GM18511 (cell line): ENCODE measurements around the gene AHI1.
"Not testable (repeated sequence)": the region's sequence is repeated elsewhere in the genome, so short reads cannot be mapped to it uniquely, and the experiment has no call there.

Experiments
- ATAC-seq: cut with Tn5 transposase; IDR thresholded peaks from one replicate; pipeline ENCODE4 v1.9.1; 2021; ENCODE audit warnings: mild to moderate bottlenecking, moderate library complexity; ENCODE audit not compliant: unreplicated experiment

The AHI1 gene

GRCh38 chr6:135397172-135397952, 100.2 kb downstream of the AHI1 start:
- ATAC-seq = no peak

GRCh38 chr6:135395136-135395535, 102.4 kb downstream of the AHI1 start:
- ATAC-seq = no peak

DNA sequence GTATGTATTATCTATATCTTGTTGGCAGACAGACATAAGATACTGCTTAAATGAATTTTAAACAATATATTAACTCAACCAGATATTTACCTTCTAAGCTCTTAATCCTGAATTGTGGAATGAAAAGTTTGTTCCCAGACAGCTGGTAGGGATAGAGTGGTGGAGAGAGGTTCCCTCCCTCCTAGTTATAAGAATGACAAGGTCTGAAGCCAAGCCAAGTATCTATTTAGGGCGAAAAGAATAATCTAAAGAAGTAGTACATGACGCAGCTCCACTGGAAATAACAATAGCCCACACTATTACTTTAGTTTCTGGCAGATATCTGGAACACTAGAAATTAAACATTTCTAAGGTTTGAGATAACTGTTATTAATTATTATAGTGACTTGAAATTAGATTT, 104.3 kb downstream of the AHI1 start:
- ATAC-seq = no peak

- no peak for ATAC-seq
Measured at GRCh38 chr6:135390458-135390857, 107.1 kb downstream of the AHI1 start.

DNA sequence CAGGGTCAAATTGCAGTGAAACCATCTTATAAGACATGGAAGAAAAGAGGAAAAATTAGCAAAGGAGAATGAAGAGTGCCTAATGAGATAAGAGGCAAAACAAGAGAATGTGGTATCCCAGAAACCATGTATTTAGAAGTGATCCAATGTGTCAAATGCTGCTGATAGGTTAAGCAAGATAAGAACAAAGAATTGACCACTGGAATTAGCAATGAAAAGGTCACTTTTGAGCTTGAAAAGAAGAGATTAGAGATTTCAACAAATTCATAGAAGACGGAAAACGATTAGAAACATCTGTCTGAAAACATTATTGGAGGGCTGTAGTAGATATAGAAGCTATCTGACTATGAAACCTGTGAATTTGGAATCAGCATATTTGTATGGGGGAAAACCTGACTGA, 112.2 kb downstream of the AHI1 start:
- ATAC-seq = no peak

DNA sequence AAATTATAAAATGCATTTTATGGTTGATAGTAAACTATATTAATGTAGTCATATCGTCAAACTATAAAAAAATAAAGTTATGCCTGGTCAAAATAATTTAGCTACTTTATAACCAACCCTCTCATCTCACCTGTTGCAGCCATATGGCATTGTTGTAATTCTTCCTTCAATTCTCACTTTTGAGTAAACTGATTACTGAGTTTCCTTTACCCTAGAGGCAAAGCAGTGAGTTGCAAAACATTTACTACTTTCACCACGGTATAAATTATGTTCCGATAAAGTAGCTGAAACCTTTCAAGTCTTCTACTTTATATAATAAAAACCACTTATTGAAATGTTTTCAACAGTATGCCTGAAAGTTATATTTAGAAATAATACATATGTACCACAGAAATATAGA, 113.8 kb downstream of the AHI1 start:
- no peak for ATAC-seq

- ATAC-seq = no peak
Measured at GRCh38 chr6:135383301-135383700, 114.2 kb downstream of the AHI1 start.

- peak; percentile 96 for ATAC-seq
Measured at GRCh38 chr6:135382182-135382628, 115.3 kb downstream of the AHI1 start.

DNA sequence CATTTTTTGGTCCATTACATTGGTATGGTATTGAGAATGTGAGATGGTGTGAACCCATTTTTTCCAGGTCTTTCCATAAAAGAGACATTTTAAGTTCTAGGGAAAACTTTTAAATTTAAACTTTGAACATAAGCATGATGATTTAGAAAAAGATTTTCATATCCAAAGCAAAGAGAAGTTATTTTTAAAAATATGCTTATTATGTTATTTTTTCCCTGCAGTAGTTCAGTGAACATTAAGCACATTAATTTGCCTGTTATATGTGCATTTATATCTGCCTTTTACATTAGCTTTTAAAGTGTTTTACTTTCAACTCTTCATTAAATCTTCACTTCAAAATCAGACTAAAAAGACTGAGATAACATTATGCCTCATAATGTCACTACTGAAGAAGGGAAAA, 116.7 kb downstream of the AHI1 start:
- no peak for ATAC-seq

DNA sequence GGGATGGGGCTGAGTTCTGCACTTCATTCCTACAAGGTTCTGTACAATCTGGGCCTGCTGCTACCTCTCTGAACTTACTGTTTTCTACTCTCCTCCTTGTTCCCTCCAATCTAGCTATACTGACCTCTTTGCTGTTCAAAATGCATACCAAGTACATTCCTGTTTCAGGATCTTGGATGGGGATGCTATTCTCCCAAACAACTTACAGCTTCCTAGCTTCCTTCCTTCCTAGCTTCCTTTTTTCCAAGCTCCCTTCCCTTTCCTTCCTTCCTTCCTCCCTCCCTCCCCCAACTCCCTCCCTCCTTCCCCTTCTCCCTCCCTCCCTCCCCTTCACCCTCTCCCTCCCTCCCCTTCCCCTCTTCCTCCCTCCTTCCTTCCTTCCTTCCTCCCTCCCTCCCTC, 117.9 kb downstream of the AHI1 start:
- no peak for ATAC-seq

DNA sequence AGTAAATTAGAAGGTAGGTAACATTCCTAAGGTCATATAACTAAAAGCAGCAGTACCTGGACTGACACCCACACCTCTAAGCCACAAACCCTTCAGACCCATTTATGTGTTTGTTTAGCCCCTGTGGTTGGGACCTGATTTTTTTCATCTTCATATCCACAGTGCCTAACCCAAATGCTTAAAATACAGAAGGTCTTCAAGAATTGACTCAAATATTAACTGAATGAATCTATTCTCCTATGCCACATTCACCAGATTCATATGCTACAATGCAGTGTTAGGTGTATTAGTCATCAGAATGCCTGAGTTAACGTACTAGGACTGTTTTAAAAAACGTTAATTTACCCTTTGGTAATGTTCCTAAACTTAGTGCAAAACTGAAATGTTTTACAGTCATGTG, 124.8 kb downstream of the AHI1 start:
- ATAC-seq = peak; percentile 54

- ATAC-seq = not testable (repeated sequence)
Measured at GRCh38 chr6:135363622-135364021, 133.9 kb downstream of the AHI1 start.

DNA sequence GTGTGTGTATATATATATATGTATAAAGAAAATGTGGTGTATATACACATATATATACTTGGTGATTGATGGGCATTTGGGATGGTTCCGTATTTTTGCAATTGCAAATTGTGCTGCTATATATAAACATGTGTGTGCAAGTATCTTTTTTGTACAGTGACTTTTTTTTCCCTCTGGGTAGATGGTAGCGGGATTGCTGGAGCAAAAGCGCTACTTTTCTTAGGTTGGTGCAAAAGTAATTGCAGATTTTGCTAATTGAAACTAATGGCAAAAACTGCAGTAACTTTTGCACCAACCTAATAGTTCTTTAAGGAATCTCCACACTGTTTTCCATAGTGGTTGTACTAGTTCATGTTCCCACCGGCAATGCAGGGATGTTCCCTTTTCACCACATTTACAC, 135.4 kb downstream of the AHI1 start:
- no peak for ATAC-seq

DNA sequence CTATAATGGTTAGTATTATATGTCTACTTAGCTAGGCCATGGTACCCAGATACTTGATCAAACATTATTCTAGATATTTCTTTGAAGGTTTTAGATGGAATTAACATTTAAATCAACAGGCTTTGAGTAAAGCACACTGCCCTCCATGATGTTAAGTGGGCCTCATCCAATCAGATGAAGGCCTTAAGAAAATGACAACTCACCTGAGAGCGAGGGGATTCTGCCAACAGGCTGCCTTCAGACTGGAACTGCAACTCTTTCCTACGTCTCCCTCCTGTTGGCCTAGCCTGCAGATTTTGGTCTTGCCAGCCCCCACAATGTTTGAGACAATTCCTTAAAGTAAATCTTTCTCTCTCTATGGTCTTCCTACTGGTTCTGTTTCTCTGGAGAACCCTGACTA, 137.3 kb downstream of the AHI1 start:
- no peak for ATAC-seq

DNA sequence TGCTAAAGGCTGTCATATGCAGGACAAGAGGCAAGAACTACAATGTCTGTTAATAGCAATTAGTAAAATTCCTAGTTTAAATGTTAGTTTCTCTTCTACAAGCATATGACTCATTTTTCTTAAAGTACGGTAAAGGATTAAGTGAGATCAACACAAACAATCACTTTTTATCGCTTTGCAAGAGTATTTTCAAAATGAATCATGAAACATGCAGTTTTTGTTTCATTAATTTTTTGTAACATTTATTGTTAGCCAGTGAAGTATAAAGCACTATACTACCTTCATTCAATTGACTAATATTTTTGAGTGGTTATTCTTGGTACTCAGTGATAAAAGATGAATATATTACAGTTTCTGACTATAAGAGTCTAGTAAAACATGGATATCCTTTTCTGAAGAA, 138.6 kb downstream of the AHI1 start:
- ATAC-seq = no peak

DNA sequence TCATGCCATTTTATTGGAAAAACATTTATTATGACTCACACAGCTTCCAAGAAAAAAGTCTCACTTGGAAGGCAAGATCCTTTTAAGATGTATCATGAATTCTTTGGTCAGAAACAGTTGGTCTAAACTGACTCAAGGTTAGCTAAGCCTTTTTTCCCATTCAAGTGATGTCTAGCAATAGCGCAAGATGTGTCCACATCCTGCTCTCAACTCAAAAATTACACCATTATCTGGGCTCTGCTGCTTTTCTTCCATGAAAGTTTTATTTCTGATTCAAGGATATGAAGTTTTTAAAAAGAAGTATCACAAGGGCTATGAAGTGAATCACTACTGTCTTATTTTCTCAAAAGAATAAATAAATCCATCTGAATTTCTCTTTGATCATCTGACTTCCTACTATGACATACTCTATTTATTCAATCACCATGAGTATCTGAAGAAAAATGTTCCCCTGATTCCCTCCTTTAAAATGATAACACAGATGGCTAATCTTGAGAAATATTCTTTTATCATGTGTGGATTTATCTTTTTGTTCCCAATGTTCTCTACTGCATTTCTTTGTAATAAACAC, 139.2 kb downstream of the AHI1 start:
- ATAC-seq = no peak

GRCh38 chr6:135354407-135354806, 143.1 kb downstream of the AHI1 start:
- no peak for ATAC-seq

DNA sequence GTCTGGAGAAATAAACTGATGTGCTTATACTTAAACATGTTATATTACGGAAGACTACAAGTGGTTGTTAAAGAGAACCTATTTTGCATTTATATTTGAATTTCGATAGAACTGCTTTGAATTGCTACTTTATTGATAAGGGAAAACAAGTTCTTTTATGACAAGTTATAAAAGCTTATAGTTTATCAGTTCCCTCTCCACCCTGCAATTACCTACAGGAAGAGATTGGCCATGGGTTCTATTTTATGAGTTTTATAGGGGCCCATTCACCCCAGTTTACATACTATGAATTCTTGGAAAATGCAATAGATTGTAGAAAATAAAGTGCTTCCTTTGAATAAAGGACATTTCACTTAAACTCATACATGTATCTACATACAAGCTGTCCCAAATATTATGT, 144.4 kb downstream of the AHI1 start:
- no peak for ATAC-seq

DNA sequence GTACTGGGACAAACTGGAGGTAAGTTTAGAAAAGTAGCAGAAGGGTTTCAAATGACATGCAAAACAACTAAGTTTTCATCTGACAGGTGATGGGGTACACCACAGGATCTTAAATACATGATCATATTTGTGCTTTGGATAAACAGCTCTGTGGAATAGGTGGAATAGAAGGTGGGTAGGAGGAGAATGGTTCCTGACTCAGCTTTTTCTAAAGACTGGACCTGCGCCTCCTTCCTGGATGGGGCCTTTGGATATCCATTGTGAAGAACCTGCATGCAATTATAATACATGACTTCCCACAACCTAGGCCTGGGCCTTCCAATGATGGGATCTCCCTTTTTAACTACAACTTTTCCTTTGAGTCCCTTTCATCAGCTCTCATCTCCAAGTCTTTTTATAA, 145.9 kb downstream of the AHI1 start:
- ATAC-seq = no peak

DNA sequence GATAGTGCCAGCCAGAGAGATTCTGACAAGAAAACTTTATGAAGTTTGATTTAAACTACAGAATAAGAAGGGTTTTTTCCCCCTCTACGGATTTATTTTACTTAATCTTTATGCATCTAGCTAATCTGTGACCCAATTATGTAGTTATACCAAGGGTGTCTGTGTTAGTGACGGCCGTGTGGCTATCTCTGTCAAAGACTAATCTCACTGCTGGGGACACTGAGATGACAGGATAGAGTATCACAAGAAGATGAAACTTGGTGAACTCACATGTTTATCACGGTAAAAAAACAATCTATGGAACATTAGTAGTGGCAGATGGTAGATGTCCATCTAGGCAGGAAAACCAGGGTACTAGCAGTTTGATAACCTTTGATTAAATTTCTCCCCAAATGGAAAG, 149.7 kb downstream of the AHI1 start:
- no peak for ATAC-seq

GRCh38 chr6:135346747-135347146, 150.8 kb downstream of the AHI1 start:
- ATAC-seq = no peak

DNA sequence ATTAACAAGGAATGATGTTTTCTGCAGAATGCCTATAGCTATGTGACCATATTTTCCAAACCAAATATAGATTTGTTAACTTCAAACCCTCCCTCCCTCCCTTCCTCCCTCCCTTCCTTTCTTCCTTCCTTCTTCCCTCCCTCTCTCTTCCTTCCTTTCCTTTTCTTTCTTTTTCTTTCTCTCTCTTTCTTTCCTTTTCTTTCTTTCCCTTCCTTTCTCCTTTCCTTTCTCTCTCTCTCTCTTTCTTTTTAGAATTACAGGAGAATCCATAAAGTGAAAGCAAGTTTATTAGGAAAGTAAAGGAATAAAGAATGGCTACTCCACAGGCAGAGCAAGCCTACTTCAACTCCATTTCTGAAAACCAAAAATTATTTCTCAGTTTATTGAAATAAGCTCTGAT, 153.0 kb downstream of the AHI1 start:
- ATAC-seq = no peak

DNA sequence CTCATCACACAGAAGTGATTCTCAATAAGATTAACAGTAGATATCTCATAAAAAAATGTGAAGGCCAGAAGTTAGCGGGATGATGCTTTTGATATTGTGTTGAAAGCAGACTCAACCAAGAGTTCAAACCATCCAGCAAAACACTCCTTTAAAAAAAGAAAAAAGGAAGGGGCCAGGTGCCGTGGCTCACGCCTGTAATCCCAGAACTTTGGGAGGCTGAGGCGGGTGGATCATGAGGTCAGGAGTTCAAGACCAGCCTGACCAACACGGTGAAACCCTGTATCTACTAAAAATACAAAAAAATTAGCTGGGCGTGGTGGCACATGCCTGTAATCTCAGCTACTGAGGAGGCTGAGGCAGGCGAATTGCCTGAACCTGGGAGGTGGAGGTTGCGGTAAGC, 157.6 kb downstream of the AHI1 start:
- not testable (repeated sequence) for ATAC-seq
